Mesothelial cell of epicardium (in vitro differentiated cells): ENCODE data around the gene CEP295NL. TPM values are rescaled to one million over a fixed set of nuclear protein-coding genes. Genes with fewer than 3 reads are reported as not detected.
"Not testable (repeated sequence)": the region's sequence is repeated elsewhere in the genome, so short reads cannot be mapped to it uniquely, and the experiment has no call there.

Experiments used
- DNase-seq, 2 experiments: peaks; one replicate each; pipeline ENCODE4 v3.0.0; 2021; ENCODE audit warnings: low spot score in 2 of 2; ENCODE audit not compliant: unreplicated experiment in 2 of 2
- H3K27ac Mint-ChIP-seq: 2 replicates; pipeline ENCODE4 v1.8.0; 2021; ENCODE audit warnings: mixed read lengths
- H3K27me3 Mint-ChIP-seq: 2 replicates; pipeline ENCODE4 v1.8.0; 2021; ENCODE audit warnings: low read depth, mixed read lengths
- H3K36me3 Mint-ChIP-seq: 2 replicates; pipeline ENCODE4 v1.8.0; 2021; ENCODE audit warnings: mixed read lengths
- H3K4me1 Mint-ChIP-seq: 2 replicates; pipeline ENCODE4 v1.8.0; 2021; ENCODE audit warnings: mixed read lengths
- H3K4me3 Mint-ChIP-seq: 2 replicates; pipeline ENCODE4 v1.8.0; 2021; ENCODE audit warnings: mild to moderate bottlenecking, moderate library complexity, mixed read lengths
- H3K9me3 Mint-ChIP-seq: 2 replicates; pipeline ENCODE4 v1.8.0; 2021; ENCODE audit warnings: mixed read lengths
- total RNA-seq: library from RNA; stranded (reverse); gene quantifications from 3 replicates; pipeline ENCODE4 v1.2.1, GENCODE V29; 2021
- TF ChIP-seq, protein P1 (sequence below): fragments of 200-600 bp; sonication (generic); IDR thresholded peaks from one replicate; pipeline ENCODE4 v1.5.0; 2021; ENCODE audit warnings: antibody characterized with exemption; ENCODE audit not compliant: unreplicated experiment

CEP295NL gene
- total RNA-seq, 1 donor from 2014 or later: 4.2 TPM

DNA sequence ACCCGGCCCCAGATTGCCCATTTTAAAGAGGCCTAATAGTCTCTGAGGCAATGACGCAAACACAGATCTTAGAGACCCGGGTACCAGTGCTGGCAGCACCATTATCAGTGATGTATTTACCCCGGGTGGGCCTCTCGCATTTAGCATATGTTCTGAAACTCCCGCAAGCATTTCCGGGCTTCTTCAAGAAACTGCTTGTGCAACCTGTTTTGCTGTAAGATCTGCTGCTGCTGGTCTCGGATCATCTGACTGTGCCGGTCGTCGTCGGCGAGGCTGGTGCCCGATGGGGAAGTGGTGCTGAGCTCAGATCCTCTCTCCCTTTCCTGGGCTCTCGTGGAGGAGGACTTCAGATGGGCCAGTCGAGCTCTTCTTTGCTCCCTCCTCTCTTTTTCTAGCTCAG, 12.5 kb downstream of the CEP295NL start:
- H3K4me3 Mint-ChIP-seq: no peak overlapping the region
- H3K36me3 Mint-ChIP-seq: no peaks in the 10 kb centered on the region
- H3K27me3 Mint-ChIP-seq: no peaks in the 10 kb centered on the region
- no peak for DNase-seq
- no peak overlapping the region for H3K27ac Mint-ChIP-seq
- TF ChIP-seq, protein P1, sequence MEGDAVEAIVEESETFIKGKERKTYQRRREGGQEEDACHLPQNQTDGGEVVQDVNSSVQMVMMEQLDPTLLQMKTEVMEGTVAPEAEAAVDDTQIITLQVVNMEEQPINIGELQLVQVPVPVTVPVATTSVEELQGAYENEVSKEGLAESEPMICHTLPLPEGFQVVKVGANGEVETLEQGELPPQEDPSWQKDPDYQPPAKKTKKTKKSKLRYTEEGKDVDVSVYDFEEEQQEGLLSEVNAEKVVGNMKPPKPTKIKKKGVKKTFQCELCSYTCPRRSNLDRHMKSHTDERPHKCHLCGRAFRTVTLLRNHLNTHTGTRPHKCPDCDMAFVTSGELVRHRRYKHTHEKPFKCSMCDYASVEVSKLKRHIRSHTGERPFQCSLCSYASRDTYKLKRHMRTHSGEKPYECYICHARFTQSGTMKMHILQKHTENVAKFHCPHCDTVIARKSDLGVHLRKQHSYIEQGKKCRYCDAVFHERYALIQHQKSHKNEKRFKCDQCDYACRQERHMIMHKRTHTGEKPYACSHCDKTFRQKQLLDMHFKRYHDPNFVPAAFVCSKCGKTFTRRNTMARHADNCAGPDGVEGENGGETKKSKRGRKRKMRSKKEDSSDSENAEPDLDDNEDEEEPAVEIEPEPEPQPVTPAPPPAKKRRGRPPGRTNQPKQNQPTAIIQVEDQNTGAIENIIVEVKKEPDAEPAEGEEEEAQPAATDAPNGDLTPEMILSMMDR: no peak
- no peaks in the 10 kb centered on the region for H3K9me3 Mint-ChIP-seq
- H3K4me1 Mint-ChIP-seq: no peaks in the 10 kb centered on the region

DNA sequence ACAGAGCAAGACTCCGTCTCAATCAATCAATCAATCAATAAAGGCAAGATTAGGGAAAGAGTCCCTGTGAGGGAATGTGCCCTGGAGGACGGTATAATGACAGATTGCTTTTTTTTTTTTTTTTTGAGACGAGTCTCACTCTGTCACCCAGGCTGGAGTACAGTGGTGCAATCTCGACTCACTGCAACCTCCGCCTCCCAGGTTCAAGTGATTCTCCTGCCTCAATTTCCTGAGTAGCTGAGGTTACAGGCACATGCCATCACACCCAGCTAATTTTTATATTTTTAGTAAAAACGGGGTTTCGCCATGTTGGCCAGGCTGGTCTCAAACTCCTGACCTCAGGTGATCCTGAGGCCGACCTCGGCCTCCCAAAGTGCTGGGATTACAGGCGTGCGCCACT, 12.9 kb downstream of the CEP295NL start:
- not testable (repeated sequence) for H3K4me1 Mint-ChIP-seq, H3K27me3 Mint-ChIP-seq, H3K9me3 Mint-ChIP-seq, H3K27ac Mint-ChIP-seq, H3K4me3 Mint-ChIP-seq, DNase-seq, H3K36me3 Mint-ChIP-seq

DNA sequence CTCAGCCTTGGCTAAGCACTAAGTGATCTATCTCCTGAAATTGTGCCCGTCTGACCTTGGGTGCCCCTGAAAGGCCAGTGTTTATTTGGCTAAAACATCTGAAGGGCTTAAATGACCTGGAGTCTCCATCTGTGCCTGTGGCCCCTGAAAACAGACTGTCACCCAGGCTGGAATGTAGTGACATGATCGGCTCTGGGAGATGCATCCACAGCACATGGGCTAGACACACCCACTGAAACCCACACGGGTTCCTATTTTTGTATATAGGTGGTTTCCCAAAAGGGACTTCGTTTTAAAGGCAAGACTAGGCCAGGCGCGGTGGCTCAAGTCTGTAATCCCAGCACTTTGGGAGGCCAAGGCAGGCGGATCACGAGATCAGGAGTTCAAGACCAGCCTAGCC, 13.5 kb downstream of the CEP295NL start:
- Mint-ChIP-seq H3K4me1 (peaks cover 4% of the 10 kb centered on the region), H3K36me3 (no peaks in the 10 kb centered on the region), H3K27me3 (no peaks in the 10 kb centered on the region), H3K9me3 (no peaks in the 10 kb centered on the region), H3K27ac (no peak overlapping the region), H3K4me3 (no peak overlapping the region)
- DNase-seq: no peak
- TF ChIP-seq, protein P1: no peak

DNA sequence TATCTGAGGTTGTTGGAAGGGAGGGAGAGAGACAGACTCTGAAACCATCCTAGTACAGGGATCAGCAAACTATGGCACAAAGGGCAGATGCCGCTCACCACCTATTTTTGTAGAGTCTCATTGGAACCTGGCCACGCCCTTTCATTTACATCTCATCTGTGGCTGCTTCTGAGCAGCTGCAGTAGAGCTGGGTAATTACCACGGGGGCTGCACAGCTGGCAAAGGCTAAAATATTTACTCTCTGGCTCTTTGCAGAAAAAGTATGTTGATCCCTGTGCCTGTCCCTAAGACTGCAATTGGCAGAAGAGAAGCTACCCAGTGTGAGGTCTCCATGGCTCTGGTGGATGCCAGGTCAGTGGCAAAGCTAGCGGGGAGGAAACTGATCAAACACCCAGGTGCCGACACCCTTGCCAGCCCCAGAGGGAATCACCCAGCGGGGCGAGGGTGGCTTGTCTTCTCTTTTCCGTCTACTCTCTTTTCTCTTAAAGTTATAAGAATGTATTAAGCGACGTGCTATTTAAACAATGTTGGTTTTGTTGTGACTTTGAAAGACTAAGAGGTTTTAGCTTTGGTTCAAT, 14.0 kb downstream of the CEP295NL start:
- no peak overlapping the region for H3K27ac Mint-ChIP-seq
- H3K4me1 Mint-ChIP-seq: peaks cover 9% of the 10 kb centered on the region
- H3K9me3 Mint-ChIP-seq: no peaks in the 10 kb centered on the region
- no peaks in the 10 kb centered on the region for H3K27me3 Mint-ChIP-seq
- DNase-seq: no peak
- TF ChIP-seq, protein P1: no peak
- H3K36me3 Mint-ChIP-seq: no peaks in the 10 kb centered on the region
- no peak overlapping the region for H3K4me3 Mint-ChIP-seq

DNA sequence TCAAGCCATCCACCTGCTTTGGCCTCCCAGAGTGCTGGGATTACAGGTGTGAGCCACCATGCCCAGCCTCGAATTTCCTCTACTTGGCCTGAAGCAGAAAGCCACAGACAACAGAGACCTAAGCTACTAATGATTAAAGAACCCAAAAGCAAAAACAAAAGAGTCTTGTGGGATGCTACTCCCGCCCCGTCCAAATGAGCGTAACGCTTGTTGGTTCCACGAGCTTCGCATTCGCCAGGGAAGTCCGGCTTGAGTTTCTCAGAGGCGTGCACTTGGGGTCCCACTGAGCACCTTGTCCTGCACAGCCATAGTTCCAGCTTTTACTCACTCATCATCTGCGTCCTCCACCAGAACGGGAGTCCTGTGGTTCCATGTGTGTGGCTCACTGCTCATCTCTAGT, 16.0 kb downstream of the CEP295NL start:
- no peak overlapping the region for H3K4me3 Mint-ChIP-seq
- H3K36me3 Mint-ChIP-seq: no peaks in the 10 kb centered on the region
- no peak for DNase-seq
- H3K4me1 Mint-ChIP-seq: peaks cover 28% of the 10 kb centered on the region
- TF ChIP-seq, protein P1: no peak
- H3K27ac Mint-ChIP-seq: no peak overlapping the region
- no peaks in the 10 kb centered on the region for H3K9me3 Mint-ChIP-seq
- no peaks in the 10 kb centered on the region for H3K27me3 Mint-ChIP-seq

DNA sequence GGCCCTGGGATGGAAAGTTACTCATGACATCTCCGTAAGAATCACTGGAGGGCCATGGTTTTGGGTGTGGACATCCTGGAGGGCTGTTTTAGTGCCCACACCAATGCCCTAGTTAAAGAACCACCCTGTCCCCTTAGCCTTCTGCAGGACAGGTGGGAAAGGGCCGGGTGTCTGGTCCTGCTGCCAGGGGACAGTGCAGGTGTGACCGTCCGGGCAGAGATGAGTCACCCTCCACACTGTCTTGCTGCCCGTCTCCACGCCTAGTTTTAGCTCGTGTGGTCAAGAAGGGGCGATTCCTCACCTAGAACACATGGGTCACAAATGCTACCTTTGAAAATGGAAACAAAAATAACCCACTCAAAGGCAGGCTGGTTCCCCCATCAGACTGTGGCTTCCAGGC, 17.0 kb downstream of the CEP295NL start:
- TF ChIP-seq, protein P1: no peak
- Mint-ChIP-seq H3K27me3 (no peaks in the 10 kb centered on the region), H3K4me3 (no peak overlapping the region), H3K4me1 (peaks cover 28% of the 10 kb centered on the region), H3K27ac (no peak overlapping the region), H3K9me3 (no peaks in the 10 kb centered on the region), H3K36me3 (no peaks in the 10 kb centered on the region)
- no peak for DNase-seq
